ENCODE data around the gene SNED1.

SNED1 gene

DNA sequence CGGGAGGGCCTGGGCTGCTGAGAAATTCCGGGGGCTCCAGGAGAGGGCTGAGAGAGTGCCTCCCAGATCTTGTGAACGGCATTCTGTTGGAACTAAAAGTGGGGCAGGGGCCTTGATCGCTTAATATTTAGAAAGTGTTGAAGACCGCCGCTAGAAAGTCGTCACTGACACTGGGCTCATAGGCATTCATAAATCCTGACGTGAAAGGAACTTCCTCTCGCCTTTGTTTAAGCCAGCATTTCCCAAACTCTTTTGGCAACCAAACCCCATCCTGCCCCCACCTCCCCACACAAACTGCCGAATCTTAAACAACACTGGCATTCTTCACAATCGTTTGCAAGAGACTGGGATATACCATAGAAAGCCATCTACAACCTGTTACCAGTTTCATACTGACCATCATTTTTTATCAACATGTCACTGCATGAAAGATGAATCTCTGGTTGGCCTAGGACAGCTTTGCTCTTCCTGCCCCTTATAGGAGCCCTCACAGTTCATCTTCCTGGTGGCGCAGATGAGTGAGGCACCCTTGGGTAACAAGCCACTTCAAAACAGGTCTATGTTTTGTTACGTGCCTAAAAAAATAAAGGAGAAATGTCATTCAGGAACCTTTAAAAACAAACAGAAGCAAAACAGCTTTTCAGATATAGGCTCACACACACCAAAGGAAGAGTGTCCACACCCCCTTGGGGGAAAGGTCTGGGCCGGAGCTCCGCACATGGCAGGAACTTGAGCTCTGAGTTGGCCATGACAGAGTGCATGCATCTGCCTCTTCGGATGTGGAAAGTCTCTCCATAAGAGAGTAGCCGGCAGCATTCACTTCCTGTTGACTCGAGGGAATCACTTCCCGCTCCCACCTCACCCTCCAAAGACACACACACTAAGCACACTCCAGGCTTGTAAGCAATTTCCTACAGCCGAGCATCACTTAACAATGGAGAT, 90.6 kb downstream of the SNED1 start:
- Histone ChIP-seq H3K4me3 (ENCODE audit: low read length, poor library complexity, severe bottlenecking) (no peak overlapping the region), H3F3A (ENCODE audit: low read depth) (no peaks in the 10 kb centered on the region), H3K36me3 (ENCODE audit: insufficient read depth, low read length) (peaks cover 33% of the 10 kb centered on the region; the same call in 1 of the 2 replicates)

DNA sequence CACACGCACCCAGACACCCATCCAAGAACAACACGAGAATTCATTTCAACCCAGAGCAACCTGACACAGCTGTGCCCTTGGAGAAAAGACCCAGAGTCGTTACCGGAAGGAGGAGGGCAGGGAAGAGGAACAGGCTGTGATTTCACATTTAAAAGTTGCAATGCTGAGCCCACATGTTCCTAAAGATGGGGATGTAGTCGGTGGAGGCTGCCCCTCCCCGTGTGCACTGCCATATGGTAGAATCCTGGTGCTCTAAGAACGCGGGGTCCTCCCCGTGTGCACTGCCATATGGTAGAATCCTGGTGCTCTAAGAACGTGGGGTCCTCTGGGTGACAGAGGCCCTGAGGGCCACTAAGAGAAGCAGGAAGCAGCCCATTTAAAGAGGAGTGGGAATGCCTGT, 92.8 kb downstream of the SNED1 start:
- Histone ChIP-seq H3K9me2 (replicated peaks; ENCODE audit: low read depth, low read length) (no peaks in the 10 kb centered on the region), H3K4me3 (ENCODE audit: low read length, poor library complexity, severe bottlenecking) (no peak overlapping the region), H3K9me3 (ENCODE audit: insufficient read depth, low read depth, low read length) (no peaks in the 10 kb centered on the region), H3F3A (ENCODE audit: low read depth) (no peaks in the 10 kb centered on the region), H3K36me3 (ENCODE audit: insufficient read depth, low read length) (peaks cover 44% of the 10 kb centered on the region; the same call in 1 of the 2 replicates), H3K79me2 (ENCODE audit: insufficient read depth, low read length) (no peaks in the 10 kb centered on the region), H4K20me1 (ENCODE audit: insufficient read depth, low read length, poor library complexity, severe bottlenecking) (peaks cover 8% of the 10 kb centered on the region), H3K4me1 (ENCODE audit: insufficient read depth, low read length, poor library complexity, severe bottlenecking) (peaks cover 9% of the 10 kb centered on the region), H3K9ac (ENCODE audit: low read depth, low read length, poor library complexity, severe bottlenecking) (no peak overlapping the region), H2AFZ (ENCODE audit: low read length) (no peak overlapping the region), H3K4me2 (ENCODE audit: low read depth, low read length, poor library complexity, severe bottlenecking) (no peak overlapping the region), H3K27me3 (ENCODE audit: insufficient read depth, low read length, poor library complexity, severe bottlenecking) (no peaks in the 10 kb centered on the region)
- no peak for TF ChIP-seq CTCF (conservative IDR thresholded peaks at IDR 0.05; ENCODE audit: low read length)
- TF ChIP-seq EZH2phosphoT487 (IDR thresholded peaks at IDR 0.05; ENCODE audit: borderline replicate concordance): no peak

More for the DNA sequence above, 90.6 kb downstream of the SNED1 start:
- H2AFZ ChIP-seq (ENCODE audit: low read length): no peak overlapping the region
- no peaks in the 10 kb centered on the region for H3K27me3 ChIP-seq (ENCODE audit: insufficient read depth, low read length, poor library complexity, severe bottlenecking)
- no peaks in the 10 kb centered on the region for H3K4me1 ChIP-seq (ENCODE audit: insufficient read depth, low read length, poor library complexity, severe bottlenecking)
- H3K4me2 ChIP-seq (ENCODE audit: low read depth, low read length, poor library complexity, severe bottlenecking): no peak overlapping the region
- TF ChIP-seq EZH2phosphoT487 (IDR thresholded peaks at IDR 0.05; ENCODE audit: borderline replicate concordance) (no peak), CTCF (conservative IDR thresholded peaks at IDR 0.05; ENCODE audit: low read length) (no peak)
- H3K9me3 ChIP-seq (ENCODE audit: insufficient read depth, low read depth, low read length): no peaks in the 10 kb centered on the region
- H3K9me2 ChIP-seq (replicated peaks; ENCODE audit: low read depth, low read length): no peaks in the 10 kb centered on the region
- H3K9ac ChIP-seq (ENCODE audit: low read depth, low read length, poor library complexity, severe bottlenecking): no peak overlapping the region
- H3K79me2 ChIP-seq (ENCODE audit: insufficient read depth, low read length): no peaks in the 10 kb centered on the region
- no peaks in the 10 kb centered on the region for H4K20me1 ChIP-seq (ENCODE audit: insufficient read depth, low read length, poor library complexity, severe bottlenecking)

DNA sequence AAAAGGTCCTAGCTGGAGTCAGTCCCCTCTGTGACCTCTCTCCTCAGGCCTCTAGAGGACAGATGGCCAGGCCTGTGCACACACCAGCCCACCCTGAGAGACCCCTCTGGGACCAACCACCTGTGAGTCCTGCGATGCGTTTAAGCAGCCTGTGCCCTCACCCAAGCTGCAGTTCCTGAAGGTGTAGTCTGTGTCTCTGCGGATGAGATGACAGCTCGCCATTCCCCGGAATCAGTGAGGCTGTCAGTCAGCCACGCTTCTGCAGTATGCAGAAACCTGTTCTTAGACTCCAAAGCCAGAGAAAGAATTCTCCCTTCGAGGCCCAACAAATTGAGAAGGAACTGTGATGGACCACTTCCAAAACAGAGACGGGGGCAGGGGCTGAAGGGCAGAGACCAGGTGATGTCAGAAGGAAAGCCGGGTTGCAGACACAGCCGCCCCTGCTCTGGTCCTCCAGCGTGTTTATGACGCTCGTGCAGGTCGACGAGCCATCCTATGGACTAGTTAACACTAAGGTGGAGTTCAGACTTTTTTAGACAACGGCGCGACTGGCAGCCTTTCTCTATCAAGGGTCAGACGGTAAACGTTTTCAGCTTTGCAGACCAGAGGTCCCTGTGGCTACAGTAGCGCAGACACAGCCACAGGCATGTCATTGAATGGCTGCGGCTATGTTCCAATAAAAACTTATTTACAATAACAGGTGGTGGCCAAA, 93.5 kb downstream of the SNED1 start:
- no peak for TF ChIP-seq EZH2phosphoT487 (IDR thresholded peaks at IDR 0.05; ENCODE audit: borderline replicate concordance)
- TF ChIP-seq CTCF (conservative IDR thresholded peaks at IDR 0.05; ENCODE audit: low read length): no peak
- Histone ChIP-seq H3K9me2 (replicated peaks; ENCODE audit: low read depth, low read length) (no peaks in the 10 kb centered on the region), H3K4me2 (ENCODE audit: low read depth, low read length, poor library complexity, severe bottlenecking) (no peak overlapping the region), H3K4me1 (ENCODE audit: insufficient read depth, low read length, poor library complexity, severe bottlenecking) (peaks cover 9% of the 10 kb centered on the region), H3K9ac (ENCODE audit: low read depth, low read length, poor library complexity, severe bottlenecking) (no peak overlapping the region), H3K4me3 (ENCODE audit: low read length, poor library complexity, severe bottlenecking) (no peak overlapping the region), H4K20me1 (ENCODE audit: insufficient read depth, low read length, poor library complexity, severe bottlenecking) (peaks cover 8% of the 10 kb centered on the region), H3K79me2 (ENCODE audit: insufficient read depth, low read length) (no peaks in the 10 kb centered on the region), H3K36me3 (ENCODE audit: insufficient read depth, low read length) (peaks cover 45% of the 10 kb centered on the region; the same call in 1 of the 2 replicates), H3F3A (ENCODE audit: low read depth) (no peaks in the 10 kb centered on the region), H3K9me3 (ENCODE audit: insufficient read depth, low read depth, low read length) (no peaks in the 10 kb centered on the region), H2AFZ (ENCODE audit: low read length) (no peak overlapping the region), H3K27me3 (ENCODE audit: insufficient read depth, low read length, poor library complexity, severe bottlenecking) (no peaks in the 10 kb centered on the region)

Data from Loucy (cell line).